ENCODE results near the gene STX18.

Gene STX18

GRCh38 chr4:4408576-4409335 is 133.1 kb downstream of the STX18 start:
- DNase-seq (ENCODE audit: insufficient read length, low spot score) (no peak), FAIRE-seq (no peak)

DNA sequence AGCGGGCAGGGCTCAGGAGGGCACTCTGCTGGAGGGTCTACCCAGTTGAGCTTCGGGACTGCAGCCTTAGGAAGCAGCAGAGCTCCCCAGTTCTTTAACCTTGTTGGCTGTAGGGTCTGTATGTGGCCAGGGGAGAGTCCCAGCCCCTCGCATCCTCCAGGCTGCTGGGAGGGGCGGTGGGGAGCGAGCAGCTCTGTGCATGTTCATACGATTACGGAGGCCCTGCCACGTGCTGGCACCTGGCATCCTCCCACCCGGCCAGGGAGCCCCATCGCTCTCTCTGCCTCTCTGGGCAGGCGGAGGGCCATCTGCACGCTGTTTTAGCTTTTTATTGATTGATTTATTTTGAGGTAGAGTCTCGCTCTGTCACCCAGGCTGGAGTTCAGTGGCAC is 133.7 kb downstream of the STX18 start:
- DNase-seq (ENCODE audit: insufficient read length, low spot score) (no peak), FAIRE-seq (no peak)

DNA sequence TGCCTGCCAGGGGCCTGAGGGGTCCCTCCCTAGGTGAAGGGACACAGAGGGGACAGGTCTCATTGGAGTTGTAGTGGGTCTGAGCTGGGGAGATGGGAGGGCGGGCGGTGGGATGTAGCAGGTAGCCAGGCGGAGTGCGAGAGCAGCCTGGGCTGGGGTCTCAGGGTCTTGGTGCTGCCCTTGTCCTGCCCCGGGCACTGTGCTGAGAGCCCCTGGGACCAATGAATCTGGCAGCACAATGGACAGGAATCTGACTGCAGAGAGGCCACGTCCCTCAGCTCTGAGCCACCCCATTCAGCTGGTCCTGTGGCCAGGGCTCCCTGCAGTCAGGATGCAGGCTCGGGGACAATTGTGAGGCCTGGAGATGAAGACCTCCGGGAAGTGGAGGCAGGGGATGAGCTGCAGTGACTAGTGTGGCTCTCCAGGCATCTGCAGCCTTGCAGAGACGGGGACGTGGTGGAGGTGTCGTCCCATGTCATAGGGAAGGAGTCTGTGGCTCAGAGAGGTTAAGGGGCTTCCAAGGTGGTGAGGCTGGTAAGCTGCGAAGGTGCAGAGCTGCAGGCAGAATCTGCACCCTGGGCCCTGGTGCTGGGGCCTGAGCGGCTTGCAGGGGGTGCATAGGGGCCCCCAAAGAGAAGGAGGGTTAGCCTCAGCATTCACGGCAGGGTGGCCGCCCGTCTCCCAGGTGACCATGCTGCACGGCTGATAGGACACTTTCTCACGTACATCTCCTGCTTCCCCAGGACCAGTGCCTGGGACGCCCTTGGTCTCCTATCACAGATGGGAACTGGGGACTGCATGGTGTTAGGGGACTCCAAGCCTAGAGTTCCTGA is 134.3 kb downstream of the STX18 start:
- no peak for FAIRE-seq
- DNase-seq (ENCODE audit: insufficient read length, low spot score) = no peak

DNA sequence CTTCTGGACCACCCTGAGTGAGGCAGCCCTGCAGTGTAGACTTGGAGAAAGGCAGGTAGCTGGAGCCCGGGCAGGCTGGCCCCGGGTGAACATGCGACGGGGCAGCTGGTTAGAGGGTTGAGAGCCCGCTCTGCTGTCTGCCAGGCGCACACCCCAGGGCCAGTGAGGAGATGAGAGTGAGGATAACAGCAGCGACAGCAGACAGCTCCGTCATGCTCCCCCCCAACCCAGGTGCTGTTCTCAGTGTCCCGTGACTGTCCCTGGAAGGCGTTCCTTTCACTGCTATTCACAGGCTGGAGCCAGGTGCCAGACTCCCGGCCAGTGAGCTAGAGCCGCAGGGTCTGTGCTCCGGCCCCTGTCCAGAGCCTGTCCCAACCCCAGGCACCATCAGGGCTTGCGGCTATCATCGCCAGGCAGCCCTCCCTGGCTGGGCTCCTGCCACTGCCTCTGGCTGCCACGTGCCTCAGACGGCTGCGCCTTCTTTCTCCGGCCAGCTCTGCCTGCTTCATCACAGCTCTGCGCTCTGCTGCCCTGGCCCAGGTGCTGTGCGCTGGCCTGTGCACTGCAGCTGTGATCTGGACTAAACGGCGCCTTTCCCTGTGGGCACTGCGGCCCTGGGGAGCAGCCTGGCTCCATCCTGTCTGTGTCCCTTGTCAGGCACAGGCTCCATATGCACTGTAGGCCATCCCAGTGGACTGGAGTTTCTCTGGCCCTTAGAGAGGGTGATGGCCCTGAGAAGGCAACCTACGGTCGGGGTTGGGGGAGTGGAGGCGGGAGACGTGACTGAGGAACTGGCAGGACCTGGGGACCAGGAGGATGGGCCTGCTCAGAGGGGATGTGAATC is 135.2 kb downstream of the STX18 start:
- DNase-seq (ENCODE audit: insufficient read length, low spot score) (no peak), FAIRE-seq (no peak)

DNA sequence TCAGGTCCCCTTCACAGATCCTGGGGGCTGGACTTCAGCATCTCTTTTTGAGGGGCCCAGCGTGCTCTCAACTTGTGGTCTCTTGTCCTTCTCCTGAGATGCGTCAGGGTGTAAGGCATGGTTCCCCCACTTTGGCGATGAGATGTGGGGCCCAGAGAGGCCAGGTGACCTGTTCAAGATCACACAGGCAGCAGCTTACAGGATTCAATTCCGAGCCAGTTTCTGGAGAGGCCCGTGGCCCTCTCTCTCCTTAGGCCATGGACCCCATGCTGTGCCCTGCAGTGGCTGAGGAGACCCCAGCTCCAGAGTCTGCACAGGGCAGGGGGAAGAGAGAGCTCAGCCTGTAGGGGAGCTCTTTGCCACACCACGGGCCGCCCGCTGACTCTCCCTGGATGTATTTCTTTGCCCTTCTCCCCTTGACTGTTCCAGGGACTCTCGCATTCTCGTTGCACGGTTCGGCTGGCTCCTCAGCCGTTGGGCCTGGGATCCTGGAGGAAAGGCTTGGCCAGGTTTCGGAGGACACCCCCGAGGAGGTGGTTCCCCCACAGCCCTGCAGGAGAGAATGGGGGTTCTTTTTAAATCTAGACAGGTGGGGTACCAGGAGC is 136.4 kb downstream of the STX18 start:
- FAIRE-seq (no peak), DNase-seq (ENCODE audit: insufficient read length, low spot score) (no peak)

DNA sequence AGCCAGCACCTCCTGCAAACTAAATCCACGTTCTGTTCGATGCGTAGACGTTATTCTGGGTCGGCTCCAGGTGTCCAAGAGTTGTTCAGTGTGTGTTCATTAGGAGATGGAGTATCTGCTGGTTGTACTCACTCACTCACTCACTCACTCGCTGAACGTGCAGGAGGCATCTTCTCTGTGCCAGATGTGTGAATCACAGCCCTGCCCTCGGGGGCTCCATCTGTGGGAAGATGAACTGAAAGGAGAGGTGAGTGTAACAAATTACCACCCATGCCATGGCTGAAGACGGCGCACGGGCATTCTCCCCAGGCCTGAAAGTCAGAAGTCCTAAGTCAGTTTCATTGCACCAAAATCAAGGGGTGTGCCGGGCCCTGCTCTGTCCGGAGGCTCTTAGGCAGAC is 138.9 kb downstream of the STX18 start:
- FAIRE-seq = no peak
- no peak for DNase-seq (ENCODE audit: insufficient read length, low spot score)

GRCh38 chr4:4401036-4401435 is 140.8 kb downstream of the STX18 start:
- DNase-seq (ENCODE audit: insufficient read length, low spot score) (no peak), FAIRE-seq (no peak)

DNA sequence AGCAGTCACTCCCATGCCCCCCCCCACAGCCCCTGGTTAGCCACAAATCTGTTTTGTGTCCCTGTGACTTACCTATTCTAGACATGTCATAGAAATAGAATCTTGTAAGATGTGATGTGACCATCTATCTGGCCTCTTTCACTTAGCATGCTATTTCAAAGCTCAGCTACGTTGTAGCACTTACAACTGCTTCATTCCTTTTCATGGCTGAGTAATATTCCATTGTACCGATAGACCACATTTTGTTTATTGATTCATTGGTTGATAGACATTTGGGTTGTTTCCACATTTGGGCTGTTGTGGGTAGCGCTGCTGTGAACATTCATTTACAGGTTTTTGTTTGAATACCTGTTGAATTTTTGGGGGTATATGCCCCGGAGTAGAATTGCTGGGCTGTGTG is 143.4 kb downstream of the STX18 start:
- FAIRE-seq (no peak), DNase-seq (ENCODE audit: insufficient read length, low spot score) (no peak)

DNA sequence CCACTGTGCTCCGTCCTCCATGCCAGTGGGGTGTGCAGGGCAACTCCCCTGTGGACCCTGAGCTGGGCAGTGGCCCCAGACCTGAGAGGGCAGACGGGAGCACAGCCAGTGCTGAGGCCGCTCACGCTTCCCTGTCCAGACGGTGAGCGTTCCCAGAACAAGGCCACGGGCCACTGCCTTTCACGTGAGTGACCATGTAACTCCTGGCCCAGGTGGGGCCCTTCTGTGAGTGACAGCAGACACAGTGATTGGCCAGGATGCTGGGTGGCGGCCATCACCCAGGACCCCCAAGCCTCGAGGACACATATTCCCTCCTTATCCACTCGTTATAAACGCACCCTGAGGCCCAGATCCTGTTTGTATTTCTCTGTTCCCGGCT is 144.4 kb downstream of the STX18 start:
- DNase-seq (ENCODE audit: insufficient read length, low spot score) (no peak), FAIRE-seq (no peak)

DNA sequence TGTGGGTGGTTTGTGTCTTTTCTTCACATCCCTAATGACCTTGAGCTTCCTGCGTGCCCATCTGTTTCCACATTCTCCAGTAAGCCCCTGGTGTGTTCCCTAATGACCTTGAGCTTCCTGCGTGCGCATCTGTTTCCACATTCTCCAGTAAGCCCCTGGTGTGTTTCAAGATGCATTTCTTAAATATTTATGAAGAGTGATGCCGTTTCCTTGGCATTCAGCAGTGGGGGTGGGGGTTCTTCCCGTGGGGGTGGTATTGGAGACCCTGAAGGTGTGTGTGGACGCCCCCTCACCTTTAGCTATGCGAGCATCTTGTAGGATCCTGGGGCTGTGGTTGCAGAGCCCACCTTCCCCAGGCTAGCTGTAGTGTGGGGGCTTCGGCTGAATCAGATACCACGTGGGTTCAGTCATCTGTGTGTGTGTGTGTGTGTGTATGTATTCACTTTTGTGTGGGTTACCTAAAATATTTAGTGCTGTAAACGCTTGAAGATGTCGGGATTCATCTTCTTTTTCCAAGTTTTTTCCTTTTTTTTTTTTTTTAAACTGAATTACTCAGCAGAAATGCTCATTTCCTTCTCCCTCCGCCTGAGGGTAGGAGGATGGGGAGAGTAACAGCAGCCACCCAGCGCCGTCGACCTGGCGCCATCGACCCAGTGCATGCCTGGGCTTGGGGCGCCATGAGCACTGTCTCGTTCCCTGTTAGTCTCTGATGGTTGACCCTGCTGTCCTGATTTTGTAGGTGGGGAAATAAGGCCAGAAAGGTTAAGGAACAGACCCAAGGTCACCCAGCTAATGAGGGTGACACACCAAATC is 145.0 kb downstream of the STX18 start:
- DNase-seq (ENCODE audit: insufficient read length, low spot score) (no peak), FAIRE-seq (no peak)

GRCh38 chr4:4395849-4396627 is 145.8 kb downstream of the STX18 start:
- no peak for FAIRE-seq
- DNase-seq (ENCODE audit: insufficient read length, low spot score) = no peak

DNA sequence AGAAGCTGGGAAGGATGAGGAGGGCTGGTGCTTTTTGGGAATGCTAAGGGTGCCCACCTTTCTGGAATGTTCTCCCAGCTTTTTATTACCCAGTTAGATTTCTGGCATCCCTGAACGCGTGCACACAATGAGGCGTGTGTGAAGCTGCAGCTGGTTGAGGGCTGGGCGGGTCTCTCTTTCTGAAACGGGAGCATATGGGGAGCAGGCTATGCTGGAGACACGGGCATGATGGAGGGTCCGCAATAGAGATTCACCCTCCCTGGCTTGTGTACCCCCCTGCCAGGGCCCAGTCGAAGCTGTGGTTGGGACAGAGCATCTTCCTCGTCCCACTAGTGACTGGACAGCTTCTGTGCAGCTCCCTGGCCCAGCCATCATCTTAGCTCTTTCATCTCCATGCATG is 146.5 kb downstream of the STX18 start:
- FAIRE-seq = no peak
- DNase-seq (ENCODE audit: insufficient read length, low spot score) = no peak

GRCh38 chr4:4394644-4395043 is 147.2 kb downstream of the STX18 start:
- FAIRE-seq = no peak
- no peak for DNase-seq (ENCODE audit: insufficient read length, low spot score)

DNA sequence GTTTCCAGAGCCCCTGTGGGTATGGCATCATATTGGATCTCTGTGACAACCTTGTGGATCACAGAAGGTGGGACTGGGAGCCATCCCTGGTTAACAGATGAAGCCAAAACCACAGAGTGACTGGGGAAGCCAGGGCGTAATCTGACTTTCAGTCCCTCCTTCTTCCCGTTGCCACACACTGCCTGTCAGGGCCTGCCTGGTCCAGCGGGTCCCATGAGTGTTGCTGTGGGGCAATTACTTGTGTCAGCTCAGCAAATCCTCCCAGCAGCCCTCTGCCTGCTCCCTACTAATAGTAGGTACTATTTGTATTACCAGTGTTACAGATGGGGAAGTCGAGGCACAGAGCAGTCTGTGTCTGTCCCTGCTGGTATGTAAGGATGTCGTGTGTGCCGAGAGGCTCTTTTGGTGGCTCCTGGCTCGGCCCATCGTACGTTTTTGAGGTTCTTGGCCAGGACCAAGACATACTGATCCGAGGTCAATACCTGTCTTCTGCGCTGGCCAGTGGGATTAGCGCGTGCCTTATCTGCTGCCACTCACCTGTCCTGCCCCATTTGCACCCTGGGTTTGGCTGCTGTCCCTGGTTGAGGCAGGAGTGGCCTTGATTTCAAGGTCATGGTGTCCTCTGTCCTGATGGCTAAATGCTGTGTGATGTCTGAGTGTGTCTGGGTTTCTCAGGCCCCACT is 149.2 kb downstream of the STX18 start:
- DNase-seq (ENCODE audit: insufficient read length, low spot score) = no peak

DNA sequence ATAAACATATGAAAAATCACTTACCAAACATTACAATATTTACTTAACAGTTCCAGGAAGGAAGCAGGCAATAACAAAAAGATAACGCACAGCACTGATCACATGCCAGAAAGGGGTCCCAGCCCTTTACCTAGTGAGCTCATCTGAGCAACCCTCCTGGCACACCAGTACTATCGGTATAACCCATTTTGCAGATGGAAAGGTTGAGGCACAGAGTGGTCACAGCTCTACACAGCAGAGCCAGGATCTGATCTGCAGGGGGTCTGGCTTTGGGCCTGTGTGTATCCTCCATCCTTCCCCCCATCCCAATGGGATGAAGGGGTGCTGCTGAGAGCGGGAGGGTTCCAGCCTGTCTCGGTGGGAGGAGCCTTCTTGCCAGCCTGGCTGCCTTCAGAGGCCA is 150.0 kb downstream of the STX18 start:
- no peak for FAIRE-seq

More for the DNA sequence above, 149.2 kb downstream of the STX18 start:
- FAIRE-seq = no peak

GRCh38 chr4:4390515-4391240 is 151.2 kb downstream of the STX18 start:
- no peak for FAIRE-seq
- no peak for DNase-seq (ENCODE audit: insufficient read length, low spot score)

More for the DNA sequence above, 150.0 kb downstream of the STX18 start:
- no peak for DNase-seq (ENCODE audit: insufficient read length, low spot score)

DNA sequence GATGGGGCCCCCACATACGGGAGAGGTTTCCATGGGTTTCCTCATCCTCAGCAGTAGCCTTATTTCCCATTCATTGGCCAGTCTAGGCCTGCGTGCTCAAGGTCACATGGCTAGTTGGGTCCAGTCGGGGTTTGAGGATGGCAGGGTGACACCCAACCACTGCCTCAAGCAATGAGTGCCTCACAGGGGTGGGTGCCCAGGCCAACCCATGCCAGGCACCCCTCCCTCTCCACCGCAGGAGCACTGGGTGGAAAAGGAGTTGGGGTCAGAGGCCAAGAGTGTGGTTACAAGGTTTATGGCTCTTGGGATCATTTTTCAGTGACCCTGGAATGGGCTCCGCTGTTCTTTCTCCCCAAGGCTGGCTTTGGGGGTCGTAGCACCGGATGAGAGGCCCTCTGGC is 151.8 kb downstream of the STX18 start:
- DNase-seq (ENCODE audit: insufficient read length, low spot score) = no peak
- no peak for FAIRE-seq
